Measurements from ENCODE around the gene PRUNE1.

The PRUNE1 gene

DNA sequence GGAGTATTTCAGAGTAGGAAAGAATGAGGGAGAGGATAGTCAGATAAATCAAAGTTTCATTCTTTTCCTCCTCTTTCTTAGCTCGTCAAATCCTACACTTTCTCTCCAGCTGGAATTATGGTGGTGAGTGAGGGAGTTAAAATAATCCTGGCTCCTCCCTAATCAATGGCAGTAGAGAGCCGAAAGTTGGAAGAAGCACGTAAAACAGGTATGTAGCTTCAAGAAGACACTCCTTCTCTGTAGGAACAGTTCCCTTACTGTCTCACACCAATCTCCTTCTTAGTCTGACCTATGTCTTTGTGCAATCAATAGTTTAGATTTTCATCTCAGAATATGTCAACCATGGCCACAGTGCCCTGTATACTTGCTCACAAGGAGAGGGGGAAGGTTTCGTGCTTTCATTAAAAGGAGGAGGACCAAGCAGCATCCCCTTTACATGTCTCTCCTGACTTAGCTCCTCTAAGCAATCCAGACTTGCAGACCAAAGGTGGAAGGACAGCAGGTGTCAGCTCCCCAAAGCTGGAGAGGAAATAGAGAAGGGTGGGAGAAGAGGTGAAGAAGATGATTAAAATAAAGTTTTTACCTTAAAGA is 2.4 kb upstream of the PRUNE1 start:
- DNase-seq (ENCODE audit: low read depth in 3 of 3): no peak

DNA sequence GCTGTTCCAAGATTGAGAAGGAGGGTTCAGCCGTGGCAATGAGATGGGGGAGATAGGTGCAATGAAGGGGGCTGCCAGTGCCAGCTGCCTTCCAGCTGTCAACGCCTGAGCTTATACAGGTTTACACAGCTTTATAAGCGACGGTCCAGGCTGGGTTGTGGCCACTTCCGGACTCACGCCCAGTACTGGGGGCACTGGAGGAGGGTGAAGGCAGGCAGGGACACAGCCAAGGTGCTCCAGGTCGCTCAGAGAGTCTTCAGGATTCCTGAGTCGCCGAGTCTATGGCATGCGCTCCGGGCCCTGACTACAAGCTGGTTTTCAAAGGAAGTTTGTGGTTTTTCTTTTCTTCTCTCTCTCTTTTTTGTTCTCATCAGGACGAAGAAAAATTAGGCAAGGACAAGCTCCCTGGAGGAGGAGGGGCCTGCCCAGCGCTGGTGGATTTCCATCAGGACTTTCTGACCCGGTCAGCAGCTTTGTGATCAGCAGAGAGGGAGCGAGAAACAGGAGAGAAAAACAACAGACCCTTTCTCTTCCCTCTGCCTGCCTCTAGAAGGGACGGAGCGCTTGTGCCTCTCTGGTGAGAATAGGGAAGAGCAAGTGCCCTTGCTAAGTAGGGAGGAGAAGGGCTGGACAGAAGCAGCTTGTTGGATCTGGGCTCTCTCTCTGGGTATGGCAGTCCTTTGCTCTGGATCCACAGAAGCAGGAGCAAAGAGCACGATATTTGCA is 1.8 kb upstream of the PRUNE1 start, which contains the start of gene MINDY1:
TSS of gene MINDY1 (minus strand) at position 576 of the 726 bp plus-strand sequence. CDS start 4,285 bp downstream, outside the sequence.
- DNase-seq (ENCODE audit: low read depth in 3 of 3): no peak

DNA sequence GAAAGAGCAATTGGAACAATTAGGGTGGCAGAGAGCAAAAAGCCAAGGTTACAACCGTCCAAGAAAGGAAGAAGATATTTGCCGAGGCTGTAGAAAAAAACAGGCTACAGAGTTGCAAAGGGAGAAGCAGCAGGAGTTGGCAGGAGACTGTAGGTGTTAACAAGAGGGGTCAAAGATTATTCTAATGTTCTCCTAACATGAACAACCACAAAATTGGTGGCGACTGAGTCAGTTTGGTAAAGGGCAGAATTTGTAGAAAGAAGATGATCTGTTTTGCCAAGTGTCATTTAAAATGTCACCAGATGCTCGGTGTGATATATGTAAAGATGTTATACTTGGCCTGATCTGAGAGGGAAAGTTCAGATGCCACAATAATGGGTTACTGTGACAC is 401 bp upstream of the PRUNE1 start:
- no peak for DNase-seq (ENCODE audit: low read depth in 3 of 3)

DNA sequence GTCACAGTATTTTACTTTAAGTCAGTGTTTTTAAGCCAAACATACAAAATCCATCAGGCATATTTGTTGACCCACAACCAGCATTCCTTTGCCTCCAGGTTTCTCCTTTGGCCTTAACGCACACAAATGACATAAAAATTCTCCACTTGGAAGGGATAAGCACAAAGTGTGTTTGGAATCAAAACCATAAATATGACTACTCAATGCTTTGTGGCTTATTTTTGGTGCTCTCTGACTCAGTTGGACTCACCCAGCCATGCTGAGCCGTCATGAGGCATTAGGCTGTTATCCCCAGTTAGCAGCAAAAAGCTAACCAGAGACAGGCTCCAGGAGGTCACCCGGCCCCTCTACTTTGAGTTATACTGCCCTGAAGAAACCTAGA is 948 bp downstream of the PRUNE1 start:
- no peak for DNase-seq (ENCODE audit: low read depth in 3 of 3)

DNA sequence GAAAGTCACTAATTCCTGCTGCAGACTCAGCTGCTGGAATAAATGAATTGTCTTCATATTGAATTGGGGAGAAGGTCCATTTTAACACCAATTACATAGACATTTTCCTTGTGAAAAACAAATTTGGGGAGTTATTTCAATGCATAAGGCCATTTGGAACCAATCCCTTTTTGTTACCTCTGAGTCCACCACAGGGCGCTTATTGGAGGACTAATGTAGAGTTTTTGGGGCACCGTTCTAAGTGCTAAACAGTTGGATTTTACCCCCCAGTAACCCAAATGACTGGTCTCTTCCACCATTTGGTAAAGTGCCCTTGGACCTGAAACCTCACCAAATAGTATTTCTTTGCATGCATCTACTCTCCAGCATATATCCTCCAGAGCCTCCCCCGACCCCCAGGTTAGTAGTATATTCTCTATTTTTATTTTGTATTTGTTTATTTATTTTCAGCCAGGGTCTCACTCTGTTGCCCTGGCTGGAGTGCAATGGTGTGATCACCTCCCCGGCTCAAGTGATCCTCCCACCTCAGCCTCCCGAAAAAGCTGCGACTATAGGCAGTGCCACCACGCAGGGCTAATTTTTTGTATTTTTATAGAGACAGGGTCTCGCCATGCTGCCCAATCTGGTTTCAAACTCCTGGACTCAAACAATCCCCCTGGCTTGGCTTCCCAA is 1.6 kb downstream of the PRUNE1 start:
- DNase-seq (ENCODE audit: low read depth in 3 of 3): no peak

DNA sequence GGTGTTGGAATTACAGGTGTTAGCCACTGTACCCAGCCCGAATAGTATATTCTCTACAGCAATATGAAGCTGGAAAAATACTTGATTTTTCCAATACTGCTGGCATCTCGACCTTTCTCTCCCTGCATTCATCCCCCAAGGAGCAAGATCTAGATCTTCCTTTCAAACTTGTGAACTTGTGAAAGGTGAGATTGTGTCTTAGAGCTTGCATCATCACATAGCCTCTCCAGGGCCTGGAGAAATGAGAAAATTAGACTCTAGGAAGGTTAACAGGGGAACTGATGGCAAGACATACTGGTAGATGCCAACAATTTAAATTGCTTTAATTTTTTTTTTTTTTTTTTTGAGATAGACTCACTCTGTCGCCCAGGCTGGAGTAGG is 2.1 kb downstream of the PRUNE1 start:
- no peak for DNase-seq (ENCODE audit: low read depth in 3 of 3)

DNA sequence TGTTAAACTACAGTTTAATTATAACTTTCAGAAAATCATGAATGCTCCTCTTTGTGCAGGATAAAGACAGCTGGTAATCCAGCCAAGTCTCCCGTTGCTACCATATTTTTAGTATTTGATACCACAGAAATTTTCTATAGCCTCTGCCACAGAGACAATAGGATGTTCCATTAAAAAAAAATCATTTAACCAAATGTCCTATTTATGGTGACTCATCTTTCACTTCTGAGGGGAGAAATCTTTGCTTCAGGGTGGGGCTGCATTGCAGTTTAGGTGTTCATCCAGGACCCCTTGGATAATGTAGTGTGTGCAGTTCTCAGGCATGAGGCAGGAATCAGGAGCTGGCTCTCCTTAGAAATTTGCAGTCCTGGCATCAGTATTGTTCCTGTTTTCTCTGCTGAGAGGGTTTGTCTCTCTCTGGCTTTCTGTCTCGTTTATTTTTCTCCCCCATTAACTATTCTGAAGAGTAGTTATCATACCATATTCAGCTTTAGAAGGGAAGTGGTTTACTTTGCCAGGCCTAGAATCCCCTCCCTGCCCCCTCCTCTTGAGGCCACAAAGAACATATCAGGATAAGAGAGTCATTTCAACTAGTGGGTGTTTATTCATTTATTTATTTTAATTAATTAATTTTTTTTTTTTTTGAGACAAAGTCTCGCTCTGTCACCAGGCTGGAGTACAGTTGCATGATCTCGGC is 3.1 kb downstream of the PRUNE1 start:
- no peak for DNase-seq (ENCODE audit: low read depth in 3 of 3)

DNA sequence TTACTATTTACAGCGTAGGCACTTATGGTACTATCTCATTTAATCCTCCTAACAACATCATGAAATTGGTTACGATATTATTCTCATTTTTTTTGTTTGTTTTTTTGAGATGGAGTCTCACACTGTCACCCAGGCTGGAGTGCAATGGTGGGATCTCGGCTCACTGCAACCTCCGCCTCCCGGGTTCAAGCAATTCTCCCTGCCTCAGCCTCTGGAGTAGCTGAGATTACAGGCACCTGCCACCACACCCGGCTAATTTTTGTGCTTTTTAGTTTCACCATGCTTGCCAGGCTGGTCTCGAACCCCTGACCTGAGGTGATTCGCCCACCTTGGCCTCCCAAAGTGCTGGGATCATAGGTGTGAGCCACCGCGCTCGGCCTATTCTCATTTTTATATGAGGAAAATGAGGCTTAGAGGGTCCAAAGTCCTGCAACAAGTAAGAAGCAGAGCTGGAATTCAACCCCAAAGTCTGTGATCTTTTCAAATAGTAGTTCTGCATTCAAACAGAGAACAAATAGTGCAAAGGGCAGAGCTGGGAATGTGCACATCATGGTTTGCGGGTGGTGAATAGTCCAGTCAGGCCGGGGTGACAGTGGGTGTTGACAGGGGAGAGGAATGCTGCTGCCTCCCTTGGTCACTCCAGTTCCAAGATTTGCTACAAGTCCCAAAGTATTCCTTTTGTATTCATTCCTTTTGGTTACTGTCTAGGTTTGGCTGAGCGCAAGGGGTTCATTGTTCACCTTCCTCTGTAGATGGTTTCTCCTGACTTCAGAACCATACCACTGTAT is 4.6 kb downstream of the PRUNE1 start:
- no peak for DNase-seq (ENCODE audit: low read depth in 3 of 3)

DNA sequence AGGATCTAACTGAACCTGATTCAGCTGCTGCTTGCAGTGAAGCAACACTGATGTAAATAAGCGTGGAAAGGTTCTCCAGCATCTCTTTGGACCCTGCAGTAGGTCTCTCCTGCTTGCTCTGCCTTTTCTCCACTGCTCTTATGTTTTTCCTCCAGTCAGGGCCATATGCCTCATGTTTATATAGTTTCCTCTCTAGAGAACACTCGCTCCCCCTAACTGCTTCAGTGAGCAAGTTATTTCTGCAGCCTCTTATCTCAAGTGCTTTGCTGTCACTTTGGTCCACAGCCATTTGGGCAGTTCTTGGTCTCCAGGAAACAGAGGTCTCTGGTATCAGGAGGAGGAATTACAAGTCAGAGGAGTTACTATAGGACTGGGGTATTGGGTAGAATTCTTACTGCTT is 5.3 kb downstream of the PRUNE1 start:
- no peak for DNase-seq (ENCODE audit: low read depth in 3 of 3)

DNA sequence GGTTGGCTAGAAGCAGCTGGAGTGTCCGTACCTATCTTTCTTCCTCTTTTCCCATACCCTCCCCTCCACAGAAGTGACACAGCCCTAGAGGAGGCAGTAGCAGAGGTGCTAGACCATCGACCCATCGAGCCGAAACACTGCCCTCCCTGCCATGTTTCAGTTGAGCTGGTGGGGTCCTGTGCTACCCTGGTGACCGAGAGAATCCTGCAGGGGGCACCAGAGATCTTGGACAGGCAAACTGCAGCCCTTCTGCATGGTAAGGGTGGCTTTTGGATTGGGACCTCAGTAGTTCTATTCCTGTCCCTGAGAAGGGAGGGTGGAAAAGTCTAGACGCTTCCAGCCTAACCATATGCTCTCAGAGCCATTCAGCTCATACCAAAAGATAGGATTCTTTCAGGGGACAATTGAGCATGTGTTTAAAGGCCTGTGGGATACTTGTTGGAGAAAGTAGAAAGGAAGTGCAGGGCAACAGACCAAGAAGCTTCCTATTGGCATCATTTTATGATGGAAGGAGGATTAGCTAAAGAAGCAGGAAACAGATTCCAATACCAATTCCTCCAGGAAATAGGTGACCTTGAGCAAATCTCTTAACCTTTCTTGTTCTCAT is 16.4 kb downstream of the PRUNE1 start:
- peak; percentile 59 to 81 (median 69) for DNase-seq (ENCODE audit: low read depth in 3 of 3)

DNA sequence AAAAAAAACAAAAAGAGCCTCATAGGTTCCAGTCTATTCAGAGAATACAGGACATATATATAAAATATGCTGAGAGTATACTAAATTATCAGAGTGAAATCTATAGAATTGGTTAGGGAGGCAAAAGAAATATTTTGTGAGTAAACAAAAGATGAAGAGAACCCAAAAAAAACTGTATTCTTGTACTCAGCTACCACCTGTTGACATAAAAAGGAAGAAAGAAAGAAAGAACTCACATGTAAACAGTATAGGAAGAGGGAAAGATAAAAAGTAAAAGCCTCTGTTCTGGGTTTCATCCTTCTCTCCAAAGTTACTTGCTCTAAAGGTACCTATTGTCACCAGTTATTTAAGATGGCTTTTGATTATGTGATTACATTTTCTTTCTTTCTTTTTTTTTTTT is 18.2 kb downstream of the PRUNE1 start:
- DNase-seq (ENCODE audit: low read depth in 3 of 3): no peak

DNA sequence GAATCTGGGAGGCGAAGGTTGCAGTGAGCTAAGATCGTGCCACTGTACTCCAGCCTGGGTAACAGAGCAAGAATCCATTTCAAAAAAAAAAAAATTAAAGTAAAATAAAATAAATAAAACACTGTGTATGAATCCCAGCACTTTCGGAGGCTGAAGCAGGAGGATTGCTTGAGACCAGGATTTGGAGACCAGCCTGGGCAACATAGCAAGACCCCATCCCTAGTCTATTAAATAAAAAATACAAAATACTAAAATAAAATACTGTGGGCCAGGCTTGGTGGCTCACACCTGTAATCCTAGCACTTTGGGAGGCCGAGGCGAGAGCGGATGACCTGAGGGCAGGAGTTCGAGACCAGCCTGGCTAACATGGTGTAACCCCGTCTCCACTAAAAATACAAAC is 23.9 kb downstream of the PRUNE1 start:
- DNase-seq (ENCODE audit: low read depth in 3 of 3): no peak

DNA sequence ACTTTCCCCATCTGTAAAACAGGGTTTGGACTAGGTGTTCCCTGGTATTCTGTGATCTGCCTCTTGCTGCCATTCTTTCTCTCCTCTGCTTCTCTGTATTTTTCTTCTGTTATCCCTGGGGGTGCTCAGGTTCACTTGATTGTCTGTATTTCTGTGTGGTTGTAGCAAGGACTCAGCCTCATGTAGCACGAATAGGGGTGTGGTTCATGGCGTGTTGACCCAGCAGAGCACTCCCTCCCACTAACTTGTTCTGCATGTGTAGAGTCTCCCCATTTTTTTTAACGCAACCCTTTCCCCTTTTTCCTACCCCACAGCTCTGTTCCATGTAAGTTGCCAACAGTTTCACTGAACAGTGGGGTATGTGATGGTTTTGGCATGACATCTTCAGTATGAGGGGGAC is 26.9 kb downstream of the PRUNE1 start:
- no peak for DNase-seq (ENCODE audit: low read depth in 3 of 3)

DNA sequence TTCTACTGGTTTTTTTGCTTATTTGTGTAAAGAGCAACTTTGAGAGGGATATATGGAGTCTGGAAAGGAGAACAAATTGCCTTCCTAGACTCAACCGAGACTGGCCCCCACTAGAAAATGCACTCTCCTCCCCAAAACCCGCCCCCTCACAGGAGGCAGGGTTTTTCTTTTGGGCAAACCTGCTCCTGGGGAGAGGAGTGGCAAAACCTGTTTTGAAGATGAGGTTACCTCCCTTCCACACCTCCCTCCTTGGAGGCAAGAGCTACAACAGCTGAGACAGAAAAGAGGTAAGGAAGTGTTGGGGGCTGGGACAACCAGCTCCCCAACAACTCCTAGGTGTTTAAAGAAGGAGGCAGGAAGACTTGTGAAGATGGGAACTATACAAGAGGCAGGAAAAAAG is 28.1 kb downstream of the PRUNE1 start, which contains the start of gene BNIPL:
TSS of gene BNIPL (plus strand) at position 231 of the 400 bp plus-strand sequence. CDS start at position 371, 140 bp downstream.
- DNase-seq (ENCODE audit: low read depth in 3 of 3): no peak

DNA sequence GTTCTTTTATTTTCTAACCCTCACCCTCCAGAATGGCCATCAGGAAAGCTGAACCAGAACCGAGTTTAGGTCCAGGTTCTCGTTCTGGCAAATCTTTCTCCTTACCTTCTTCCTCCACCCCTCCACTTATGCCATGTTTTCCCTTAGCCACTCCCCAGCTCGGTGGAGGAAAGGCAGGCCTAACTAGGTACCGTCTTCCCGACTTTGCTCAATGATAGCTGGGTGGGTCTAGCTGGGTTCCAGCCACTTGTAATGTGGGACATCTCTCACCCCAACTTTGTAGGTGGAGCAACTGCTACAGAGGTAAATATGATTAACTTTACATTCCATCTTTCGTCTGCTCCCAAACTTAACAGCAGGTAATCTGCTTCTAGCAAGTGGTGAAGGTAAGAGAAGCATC is 28.8 kb downstream of the PRUNE1 start:
- DNase-seq (ENCODE audit: low read depth in 3 of 3): no peak

DNA sequence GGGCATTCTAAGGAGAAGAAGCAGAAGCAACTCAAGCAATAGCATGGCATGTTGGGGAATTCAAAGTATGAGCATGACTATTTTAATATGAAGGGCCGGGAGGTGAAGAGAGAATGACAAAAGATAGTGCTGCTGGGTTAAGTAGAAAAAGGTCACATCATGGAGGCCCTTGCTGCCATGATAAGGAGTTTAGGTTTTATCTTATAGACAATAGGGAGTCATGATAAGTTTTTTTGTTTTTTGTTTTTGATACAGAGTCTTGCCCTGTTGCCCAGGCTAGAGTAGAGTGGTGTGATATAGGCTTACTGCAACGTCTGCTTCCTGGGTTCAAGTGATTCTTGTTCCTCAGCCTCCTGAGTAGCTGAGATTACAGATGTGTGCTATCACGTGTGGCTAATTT is 31.3 kb downstream of the PRUNE1 start:
- DNase-seq (ENCODE audit: low read depth in 3 of 3): no peak

DNA sequence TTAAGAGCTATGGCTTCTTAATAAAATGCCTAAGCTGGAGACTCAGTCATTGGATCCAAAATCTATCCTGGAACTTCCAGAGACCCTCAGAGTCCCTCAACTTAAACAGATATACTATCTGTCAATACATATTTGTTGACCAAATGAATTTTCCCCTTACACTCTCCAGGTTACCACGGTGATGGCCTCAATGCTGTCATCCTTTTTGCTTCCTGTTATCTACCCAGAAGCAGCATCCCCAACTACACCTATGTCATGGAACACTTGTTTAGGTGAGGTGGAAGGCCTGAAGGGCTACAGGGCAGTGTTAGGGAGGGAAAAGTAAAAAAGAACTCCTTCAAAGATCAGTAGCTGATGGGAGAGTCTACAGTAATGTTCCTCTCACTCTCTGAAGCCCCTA is 34.9 kb downstream of the PRUNE1 start:
- DNase-seq (ENCODE audit: low read depth in 3 of 3): no peak

DNA sequence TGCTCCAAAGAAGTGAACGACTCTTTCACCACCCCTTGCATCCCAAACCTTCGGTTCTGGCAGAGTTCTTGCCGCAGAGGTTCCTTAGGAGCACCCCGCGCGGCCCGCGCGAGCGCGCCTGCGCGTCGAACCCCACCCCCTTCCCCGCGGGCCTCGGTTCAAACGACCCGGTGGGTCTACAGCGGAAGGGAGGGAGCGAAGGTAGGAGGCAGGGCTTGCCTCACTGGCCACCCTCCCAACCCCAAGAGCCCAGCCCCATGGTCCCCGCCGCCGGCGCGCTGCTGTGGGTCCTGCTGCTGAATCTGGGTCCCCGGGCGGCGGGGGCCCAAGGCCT is 39.3 kb downstream of the PRUNE1 start, which contains the start of gene C1orf56:
TSS of gene C1orf56 (plus strand) at position 161 of the 334 bp plus-strand sequence. CDS start at position 258, 97 bp downstream.
- DNase-seq (ENCODE audit: low read depth in 3 of 3): no peak

DNA sequence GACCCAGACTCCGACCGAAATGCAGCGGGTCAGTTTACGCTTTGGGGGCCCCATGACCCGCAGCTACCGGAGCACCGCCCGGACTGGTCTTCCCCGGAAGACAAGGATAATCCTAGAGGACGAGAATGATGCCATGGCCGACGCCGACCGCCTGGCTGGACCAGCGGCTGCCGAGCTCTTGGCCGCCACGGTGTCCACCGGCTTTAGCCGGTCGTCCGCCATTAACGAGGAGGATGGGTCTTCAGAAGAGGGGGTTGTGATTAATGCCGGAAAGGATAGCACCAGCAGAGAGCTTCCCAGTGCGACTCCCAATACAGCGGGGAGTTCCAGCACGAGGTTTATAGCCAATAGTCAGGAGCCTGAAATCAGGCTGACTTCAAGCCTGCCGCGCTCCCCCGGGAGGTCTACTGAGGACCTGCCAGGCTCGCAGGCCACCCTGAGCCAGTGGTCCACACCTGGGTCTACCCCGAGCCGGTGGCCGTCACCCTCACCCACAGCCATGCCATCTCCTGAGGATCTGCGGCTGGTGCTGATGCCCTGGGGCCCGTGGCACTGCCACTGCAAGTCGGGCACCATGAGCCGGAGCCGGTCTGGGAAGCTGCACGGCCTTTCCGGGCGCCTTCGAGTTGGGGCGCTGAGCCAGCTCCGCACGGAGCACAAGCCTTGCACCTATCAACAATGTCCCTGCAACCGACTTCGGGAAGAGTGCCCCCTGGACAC is 39.8 kb downstream of the PRUNE1 start:
- DNase-seq (ENCODE audit: low read depth in 3 of 3): no peak

DNA sequence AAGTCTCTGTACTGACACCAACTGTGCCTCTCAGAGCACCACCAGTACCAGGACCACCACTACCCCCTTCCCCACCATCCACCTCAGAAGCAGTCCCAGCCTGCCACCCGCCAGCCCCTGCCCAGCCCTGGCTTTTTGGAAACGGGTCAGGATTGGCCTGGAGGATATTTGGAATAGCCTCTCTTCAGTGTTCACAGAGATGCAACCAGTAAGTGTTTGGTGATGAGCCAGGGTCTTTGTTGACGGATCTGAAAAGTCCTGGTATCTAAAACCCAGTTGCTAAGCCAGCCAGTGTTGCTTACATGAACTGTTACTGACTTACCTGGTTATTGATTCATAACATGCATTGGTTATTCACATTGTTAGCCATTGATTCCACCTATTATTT is 40.4 kb downstream of the PRUNE1 start:
- no peak for DNase-seq (ENCODE audit: low read depth in 3 of 3)

DNA sequence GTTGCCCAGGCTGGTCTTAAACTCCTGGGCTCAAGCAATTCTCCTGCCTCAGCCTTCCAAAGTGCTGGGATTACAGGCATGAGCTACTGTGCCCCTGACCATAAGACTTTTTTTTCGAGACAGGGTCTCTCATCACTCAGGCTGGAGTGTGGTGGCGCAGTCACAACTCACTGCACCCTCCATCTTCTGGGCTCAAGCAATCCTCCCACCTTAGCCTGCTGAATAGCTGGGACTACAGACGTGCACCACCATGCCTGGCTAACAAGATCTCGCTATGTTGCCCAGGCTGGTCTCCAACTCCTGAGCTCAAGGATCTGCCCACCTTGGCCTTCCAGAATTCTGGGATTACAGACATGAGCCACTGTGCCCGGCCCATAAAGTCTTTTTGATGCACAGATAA is 41.2 kb downstream of the PRUNE1 start:
- DNase-seq (ENCODE audit: low read depth in 3 of 3): no peak
